ENCODE data around the gene BRINP1. TPM values are rescaled to one million over a fixed set of nuclear protein-coding genes. Genes with fewer than 3 reads are reported as not detected.

Gene BRINP1
- total RNA-seq, 1 donor from 2014 or later, result 11.4 TPM

DNA sequence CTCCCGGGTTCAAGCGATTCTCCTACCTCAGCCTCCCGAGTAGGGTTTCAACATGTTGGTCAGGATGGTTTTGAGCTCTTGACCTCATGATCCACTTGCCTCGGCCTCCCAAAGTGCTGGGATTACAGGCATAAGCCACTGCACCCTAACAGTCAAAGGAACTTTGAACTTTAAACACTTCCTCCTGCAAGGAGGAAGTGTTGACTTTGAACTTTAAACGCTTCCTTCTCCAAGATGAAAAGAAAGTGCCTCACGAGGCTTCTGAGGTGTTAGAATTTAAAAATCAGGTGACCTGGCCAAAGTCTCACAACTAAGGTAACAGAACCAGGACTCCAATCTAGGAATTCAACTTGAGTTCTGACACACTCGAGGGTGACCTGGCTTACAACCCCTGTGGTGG lies 150.9 kb downstream of the BRINP1 start:
- no peak overlapping the region for H3K4me3 Mint-ChIP-seq
- H3K36me3 Mint-ChIP-seq, result no peaks in the 10 kb centered on the region
- no peak overlapping the region for H3K27ac Mint-ChIP-seq
- H3K27me3 Mint-ChIP-seq, result no peaks in the 10 kb centered on the region
- TF ChIP-seq, protein P1, sequence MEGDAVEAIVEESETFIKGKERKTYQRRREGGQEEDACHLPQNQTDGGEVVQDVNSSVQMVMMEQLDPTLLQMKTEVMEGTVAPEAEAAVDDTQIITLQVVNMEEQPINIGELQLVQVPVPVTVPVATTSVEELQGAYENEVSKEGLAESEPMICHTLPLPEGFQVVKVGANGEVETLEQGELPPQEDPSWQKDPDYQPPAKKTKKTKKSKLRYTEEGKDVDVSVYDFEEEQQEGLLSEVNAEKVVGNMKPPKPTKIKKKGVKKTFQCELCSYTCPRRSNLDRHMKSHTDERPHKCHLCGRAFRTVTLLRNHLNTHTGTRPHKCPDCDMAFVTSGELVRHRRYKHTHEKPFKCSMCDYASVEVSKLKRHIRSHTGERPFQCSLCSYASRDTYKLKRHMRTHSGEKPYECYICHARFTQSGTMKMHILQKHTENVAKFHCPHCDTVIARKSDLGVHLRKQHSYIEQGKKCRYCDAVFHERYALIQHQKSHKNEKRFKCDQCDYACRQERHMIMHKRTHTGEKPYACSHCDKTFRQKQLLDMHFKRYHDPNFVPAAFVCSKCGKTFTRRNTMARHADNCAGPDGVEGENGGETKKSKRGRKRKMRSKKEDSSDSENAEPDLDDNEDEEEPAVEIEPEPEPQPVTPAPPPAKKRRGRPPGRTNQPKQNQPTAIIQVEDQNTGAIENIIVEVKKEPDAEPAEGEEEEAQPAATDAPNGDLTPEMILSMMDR (conservative IDR thresholded peaks at IDR 0.05), result no peak
- H3K4me1 Mint-ChIP-seq (ENCODE audit: unreplicated experiment), result peaks cover 9% of the 10 kb centered on the region
- peaks cover 5% of the 10 kb centered on the region for H3K9me3 Mint-ChIP-seq
- DNase-seq (ENCODE audit: extremely low spot score, unreplicated experiment), result no peak

- Mint-ChIP-seq H3K27ac (no peak overlapping the region), H3K4me3 (no peak overlapping the region)
Measured at GRCh38 chr9:119216651-119217331, 152.4 kb downstream of the BRINP1 start.

GRCh38 chr9:119215651-119216050 lies 153.6 kb downstream of the BRINP1 start:
- TF ChIP-seq, protein P1 (conservative IDR thresholded peaks at IDR 0.05), result no peak
- Mint-ChIP-seq H3K9me3 (no peaks in the 10 kb centered on the region), H3K27me3 (no peaks in the 10 kb centered on the region), H3K27ac (no peak overlapping the region), H3K4me3 (no peak overlapping the region), H3K4me1 (ENCODE audit: unreplicated experiment) (peaks cover 9% of the 10 kb centered on the region), H3K36me3 (no peaks in the 10 kb centered on the region)
- DNase-seq (ENCODE audit: extremely low spot score, unreplicated experiment), result no peak

More at GRCh38 chr9:119216651-119217331, 152.4 kb downstream of the BRINP1 start:
- H3K36me3 Mint-ChIP-seq, result no peaks in the 10 kb centered on the region
- DNase-seq (ENCODE audit: extremely low spot score, unreplicated experiment), result no peak
- H3K4me1 Mint-ChIP-seq (ENCODE audit: unreplicated experiment), result peaks cover 9% of the 10 kb centered on the region
- TF ChIP-seq, protein P1 (conservative IDR thresholded peaks at IDR 0.05), result no peak
- no peaks in the 10 kb centered on the region for H3K27me3 Mint-ChIP-seq
- peaks cover 1% of the 10 kb centered on the region for H3K9me3 Mint-ChIP-seq

GRCh38 chr9:119213471-119213870 lies 155.8 kb downstream of the BRINP1 start:
- TF ChIP-seq, protein P1 (conservative IDR thresholded peaks at IDR 0.05), result no peak
- no peak overlapping the region for H3K4me3 Mint-ChIP-seq
- H3K27me3 Mint-ChIP-seq, result no peaks in the 10 kb centered on the region
- no peak overlapping the region for H3K27ac Mint-ChIP-seq
- no peaks in the 10 kb centered on the region for H3K36me3 Mint-ChIP-seq
- H3K9me3 Mint-ChIP-seq, result no peaks in the 10 kb centered on the region
- no peak for DNase-seq (ENCODE audit: extremely low spot score, unreplicated experiment)
- peaks cover 9% of the 10 kb centered on the region for H3K4me1 Mint-ChIP-seq (ENCODE audit: unreplicated experiment)

DNA sequence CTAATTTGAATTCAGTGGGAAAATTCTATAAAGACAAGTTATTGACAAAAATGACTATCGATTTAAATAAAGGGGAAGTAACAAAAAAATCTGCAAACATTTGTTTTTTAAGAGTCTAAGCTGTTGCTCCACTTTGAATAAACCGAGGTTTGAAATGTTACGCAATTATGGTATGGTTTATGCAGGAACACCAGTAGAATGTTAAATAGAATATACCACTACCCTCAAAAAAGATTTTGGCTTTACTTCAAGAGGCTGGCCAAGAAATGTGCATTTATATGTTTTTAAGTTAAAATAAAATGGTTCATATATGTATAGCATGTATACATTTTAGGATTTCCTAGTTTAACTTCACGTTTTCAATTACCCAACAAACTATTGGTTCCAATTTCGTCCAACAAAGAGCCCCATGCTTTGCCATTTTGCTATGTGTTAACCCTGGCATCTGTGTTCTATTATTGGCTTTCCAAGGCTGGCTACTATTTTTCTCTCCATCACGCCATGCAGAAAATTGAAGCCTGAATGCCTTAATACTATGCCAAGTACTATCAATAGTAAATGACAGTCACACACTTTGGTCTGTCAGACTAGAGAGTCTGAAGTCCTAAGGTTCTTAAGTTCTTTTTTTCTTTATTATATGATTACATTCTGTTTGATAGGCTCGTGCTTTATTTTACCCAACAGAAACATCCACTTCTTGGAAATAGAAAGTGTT lies 171.2 kb downstream of the BRINP1 start:
- no peaks in the 10 kb centered on the region for H3K27me3 Mint-ChIP-seq
- TF ChIP-seq, protein P1 (conservative IDR thresholded peaks at IDR 0.05), result no peak

More for the DNA sequence above, 171.2 kb downstream of the BRINP1 start:
- no peaks in the 10 kb centered on the region for H3K36me3 Mint-ChIP-seq
- H3K4me1 Mint-ChIP-seq (ENCODE audit: unreplicated experiment), result no peaks in the 10 kb centered on the region
- no peak for DNase-seq (ENCODE audit: extremely low spot score, unreplicated experiment)
- H3K4me3 Mint-ChIP-seq, result no peak overlapping the region
- no peaks in the 10 kb centered on the region for H3K9me3 Mint-ChIP-seq
- no peak overlapping the region for H3K27ac Mint-ChIP-seq

Data from type B pancreatic cell (in vitro differentiated cells).